Germinal center (tissue), 1 donor: ENCODE measurements around the gene KCNQ2.

Source experiments
- DNase-seq: peaks from one replicate; pipeline ENCODE4 v3.0.0; 2012; ENCODE audit warnings: mixed read lengths, low spot score

KCNQ2 gene

DNA sequence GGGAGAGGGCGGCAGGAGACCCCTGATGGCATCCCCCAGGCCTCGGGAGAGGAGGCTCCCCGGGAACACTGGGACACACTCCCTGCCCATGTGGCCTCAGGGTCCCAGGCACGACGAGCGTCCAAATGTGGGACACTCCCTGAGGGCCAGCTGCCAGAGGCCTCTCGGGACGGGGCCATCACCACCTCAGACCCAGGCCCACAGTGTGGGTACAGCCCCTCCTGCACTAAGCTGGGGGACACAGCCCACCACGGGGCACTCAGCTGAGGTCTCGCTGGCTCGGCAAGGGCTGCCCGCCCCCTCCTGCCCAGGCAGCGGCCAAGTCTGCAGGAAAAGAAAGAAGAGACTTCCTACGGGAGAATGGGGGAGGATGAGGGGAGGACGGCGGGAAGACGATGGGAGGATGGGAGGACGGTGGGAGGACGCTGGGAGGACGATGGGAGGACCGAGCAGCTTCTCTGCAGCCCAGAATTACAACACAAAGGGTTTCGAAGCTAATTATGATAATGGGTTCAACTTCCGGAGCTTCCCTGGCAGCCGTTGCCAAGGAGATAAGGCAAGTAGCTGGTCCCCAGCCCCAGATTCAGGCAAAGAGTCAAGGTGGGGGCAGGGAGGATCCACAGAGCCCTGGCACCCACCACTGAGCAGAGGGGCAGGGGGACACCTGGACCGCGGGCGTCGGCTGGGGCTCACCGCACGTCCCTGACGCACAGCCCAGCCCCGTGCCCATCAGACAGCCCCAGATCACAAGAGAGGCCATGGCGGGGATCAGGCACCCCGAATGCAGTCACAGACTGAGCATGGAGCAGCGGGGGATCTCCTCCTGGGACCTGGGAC, 17.5 kb downstream of the KCNQ2 start:
- DNase-seq = no peak

DNA sequence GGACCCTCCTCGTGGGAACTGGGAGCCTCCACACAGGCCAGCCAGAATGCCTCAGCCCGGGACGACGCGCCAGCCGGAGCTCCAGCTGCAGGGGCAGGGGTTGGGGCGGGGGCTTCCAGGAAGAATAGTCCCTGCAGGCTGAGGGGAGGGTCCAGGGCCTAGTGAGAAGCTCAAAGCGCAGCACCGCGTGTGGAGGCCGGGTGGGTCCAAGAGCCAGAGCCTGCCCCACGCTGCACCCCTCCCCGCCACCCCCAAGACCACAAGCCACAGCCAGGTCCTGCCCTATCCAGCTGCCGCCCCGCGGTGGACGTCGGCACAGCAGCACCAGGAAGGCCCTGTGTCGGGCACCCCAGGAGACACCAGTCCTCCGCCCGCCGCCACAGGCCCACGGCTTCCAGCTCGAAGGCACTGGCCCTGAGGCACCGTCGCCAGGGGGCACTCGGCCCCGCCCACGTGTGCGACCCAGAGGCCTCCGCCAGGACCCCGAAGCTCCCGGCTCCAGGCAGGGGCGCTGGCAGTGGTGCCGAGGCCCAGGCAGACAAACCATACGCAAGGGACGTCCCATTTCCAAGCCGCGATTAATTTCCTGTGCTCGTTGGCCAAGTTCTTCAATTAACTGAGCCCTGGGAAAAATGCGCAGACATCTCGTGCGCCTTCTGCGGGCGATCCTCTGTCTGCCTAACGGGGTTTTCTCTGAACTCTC, 19.5 kb downstream of the KCNQ2 start:
- DNase-seq = peak; percentile 27

DNA sequence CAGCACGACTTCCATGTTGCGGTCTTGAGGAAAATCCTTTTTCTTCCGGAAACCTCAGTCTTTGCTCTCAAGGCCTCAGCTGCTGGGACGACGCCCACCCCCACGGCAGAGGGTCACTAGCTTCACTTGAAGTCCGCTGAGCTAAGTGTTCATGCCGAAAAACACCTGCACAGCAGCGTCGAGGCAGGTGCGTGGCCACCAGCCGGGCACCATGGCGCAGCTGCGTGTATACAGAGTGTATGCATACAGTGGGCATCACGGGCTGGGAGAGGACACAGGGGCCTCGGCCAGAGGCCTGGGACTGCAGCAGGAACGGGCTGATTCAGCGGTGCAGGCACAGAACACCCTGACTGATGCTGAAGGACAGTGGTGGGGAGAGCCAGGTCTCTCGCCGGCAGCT, 20.1 kb downstream of the KCNQ2 start:
- no peak for DNase-seq

DNA sequence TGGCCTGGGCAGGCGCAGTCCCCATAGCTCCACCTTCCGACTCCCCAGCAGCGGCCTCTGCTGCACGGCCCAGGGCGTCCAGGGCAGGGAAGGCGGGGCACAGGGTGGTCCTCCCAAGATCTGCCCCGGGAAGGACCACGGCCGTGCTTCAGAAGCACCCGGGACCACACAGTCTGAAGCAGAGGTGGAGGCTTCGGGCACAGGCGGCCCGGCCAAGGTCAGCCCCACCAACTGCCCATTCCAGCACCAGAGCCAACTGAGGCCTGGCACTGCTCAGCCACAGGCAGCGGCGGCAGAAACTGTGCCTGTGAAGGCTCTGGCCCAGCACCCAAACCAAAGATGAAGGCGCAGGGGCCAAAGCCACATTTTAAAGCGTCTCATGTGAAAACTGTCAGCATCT, 20.6 kb downstream of the KCNQ2 start:
- no peak for DNase-seq

GRCh38 chr20:63449796-63450730, 22.4 kb downstream of the KCNQ2 start:
- no peak for DNase-seq

DNA sequence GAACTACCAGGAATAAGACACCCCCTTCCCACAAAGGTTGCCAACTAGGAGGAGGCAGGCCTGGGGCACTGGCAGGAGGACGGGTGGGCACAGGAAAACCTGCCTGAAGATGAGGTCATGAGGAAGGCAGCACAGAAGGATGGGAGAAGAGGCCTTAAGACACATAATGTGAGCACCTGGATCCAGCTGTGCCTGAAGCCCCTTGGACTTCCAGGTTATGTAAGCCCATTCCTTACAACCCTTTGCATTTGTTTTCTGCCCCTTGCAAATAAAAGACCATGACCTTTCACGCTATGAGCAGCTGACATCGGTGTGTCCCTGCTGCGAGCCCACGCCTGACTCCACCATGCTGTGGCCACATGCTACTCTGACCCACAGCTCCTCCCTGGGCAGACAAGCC, 23.4 kb downstream of the KCNQ2 start:
- no peak for DNase-seq

GRCh38 chr20:63448031-63448430, 24.4 kb downstream of the KCNQ2 start:
- DNase-seq = no peak

- DNase-seq = no peak
Measured at GRCh38 chr20:63447320-63447719, 25.1 kb downstream of the KCNQ2 start.

DNA sequence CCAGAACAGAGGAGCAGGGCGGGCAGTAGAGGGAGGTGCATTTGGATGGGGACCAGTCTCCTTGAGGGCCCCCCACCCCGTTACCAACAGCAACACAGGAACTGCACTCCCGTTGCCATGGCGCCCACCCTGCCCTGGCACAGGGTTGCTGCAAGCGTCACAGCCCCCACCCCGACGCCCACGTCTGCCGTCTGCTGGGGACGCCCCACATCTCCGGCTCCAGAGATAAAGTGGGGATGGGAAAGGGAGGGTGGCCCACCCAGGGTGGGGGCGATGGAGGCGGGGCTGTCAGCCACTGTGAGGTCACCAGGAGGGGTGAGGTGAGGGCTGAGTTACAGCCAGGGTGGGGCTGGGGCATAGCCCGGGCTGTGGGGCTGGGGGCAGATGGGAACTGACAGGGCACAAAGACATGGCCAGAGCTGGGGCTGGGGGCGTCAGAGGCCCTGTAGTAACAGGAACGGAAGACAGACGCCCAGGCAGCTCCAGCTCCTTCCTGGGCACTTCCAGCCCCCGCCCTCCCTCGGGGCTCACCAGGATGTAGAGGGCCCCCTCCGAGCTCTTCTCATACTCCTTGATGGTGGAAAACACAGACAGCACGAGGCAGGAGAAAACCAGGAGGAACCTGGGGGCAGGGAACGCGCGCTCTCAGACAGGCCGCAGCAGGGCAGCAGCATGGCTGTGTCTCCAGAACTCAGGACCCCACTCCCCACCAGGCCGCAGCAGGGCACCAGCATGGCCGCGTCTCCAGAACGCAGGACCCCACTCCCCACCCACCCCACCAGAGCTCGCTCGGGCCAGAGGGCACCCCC, 26.0 kb downstream of the KCNQ2 start:
- DNase-seq = no peak

DNA sequence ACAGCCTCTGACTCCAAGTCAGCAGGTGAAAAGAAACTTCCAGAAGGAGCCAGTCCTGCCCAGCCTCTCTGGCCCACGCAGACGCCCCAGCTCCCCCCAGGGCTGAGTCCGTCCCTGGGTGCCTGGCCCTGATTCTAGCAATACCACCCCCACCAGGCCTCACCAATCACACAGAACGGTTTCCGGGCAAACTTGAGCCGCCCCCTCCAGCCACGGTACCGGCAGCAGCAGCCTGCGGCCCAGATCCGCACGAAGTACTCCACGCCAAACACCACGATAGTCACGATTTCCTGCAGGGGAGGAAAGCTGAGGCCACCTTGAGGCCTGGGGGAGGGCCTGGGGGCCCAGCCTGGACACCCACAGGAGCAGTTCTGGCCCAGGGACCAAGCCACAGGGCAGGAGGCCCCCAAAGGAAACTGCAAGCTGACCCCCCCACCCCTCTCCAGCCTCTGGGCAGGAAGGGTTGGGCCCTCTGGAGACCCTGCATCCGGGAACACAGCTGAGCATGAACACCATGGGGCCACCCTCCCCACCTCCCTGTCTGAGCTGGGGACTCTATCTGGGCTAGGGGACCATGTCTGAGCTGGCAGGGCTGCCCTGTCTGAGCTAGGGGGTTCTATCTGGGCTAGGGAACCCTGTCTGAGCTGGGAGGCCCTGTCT, 27.2 kb downstream of the KCNQ2 start:
- DNase-seq = no peak

- no peak for DNase-seq
Measured at GRCh38 chr20:63444548-63444947, 27.9 kb downstream of the KCNQ2 start.

- no peak for DNase-seq
Measured at GRCh38 chr20:63443606-63444395, 28.7 kb downstream of the KCNQ2 start.

DNA sequence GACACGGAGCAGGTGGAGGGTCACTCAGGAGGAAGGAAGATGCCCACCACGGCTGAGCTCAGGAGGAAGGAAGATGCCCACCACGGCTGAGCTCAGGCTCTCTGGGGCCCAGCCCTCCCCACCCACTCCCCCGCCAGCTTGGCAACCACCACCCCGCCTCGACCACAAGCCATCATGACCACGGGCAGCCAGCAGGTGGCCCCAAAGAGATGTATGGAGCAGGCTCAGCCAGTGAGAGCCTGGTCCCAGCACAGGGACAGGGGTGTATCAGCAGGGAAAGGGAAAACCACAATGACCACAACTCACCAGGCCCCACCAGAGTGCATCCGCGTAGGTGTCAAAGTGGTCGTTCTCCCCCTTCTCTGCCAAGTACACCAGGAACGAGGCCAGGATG, 30.4 kb downstream of the KCNQ2 start:
- peak; percentile 42 for DNase-seq

GRCh38 chr20:63441136-63442099, 31.0 kb downstream of the KCNQ2 start:
- no peak for DNase-seq

GRCh38 chr20:63440366-63440955, 32.0 kb downstream of the KCNQ2 start:
- no peak for DNase-seq

DNA sequence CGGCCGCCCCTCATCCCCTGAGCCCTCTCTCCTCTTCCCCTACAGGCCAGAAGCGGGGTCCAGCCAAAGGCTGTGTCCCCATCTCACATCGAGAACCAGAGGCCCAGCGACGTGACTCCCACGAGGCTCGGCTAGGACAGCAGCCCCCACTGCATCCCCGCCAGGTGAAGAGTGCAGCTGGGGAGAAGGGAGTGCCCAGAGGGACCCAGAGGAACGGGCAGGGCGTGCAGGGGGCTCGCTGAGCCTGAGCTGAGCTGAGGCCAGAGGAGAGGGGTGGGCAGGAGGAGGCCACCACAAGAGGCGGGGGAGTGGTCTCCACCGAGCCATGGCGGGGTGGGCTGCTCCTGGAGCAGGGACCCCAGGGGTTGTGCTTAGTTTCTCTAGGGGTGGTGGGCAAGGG, 32.6 kb downstream of the KCNQ2 start:
- DNase-seq = no peak

DNA sequence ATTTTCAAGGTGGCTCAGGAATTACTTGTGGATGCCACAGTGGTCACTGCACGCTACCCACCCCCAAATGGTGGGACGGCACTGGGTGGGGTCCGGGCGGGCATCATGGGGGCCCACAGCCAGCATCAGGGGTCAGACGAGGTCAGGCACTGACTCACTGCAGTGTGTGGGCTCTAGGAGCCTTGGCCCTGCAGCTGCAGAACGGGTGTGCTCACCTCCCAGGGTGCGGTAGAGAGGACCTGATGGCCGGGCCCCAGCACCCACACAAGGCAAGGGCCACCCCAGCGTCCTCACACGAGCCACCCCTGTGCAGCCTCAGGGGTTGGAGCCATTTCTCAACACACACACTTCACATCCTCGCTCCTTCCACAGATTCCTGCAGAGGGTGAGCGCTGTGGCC, 34.3 kb downstream of the KCNQ2 start:
- DNase-seq = no peak

- no peak for DNase-seq
Measured at GRCh38 chr20:63435552-63435951, 36.9 kb downstream of the KCNQ2 start.
